Prostate gland (tissue), 2 donors: ENCODE measurements around the gene CDH13. TPM values are rescaled to one million over a fixed set of nuclear protein-coding genes. Genes with fewer than 3 reads are reported as not detected.

Experiments
- DNase-seq: peaks from one replicate; pipeline ENCODE4 v3.0.0-alpha.2; 2019; ENCODE audit warnings: low spot score
- H3K27ac ChIP-seq, 2 donors: fragments of 200-600 bp; sonication (generic); 2 replicates each; pipeline ENCODE4 v1.5.1; 2017 to 2019
- H3K27me3 ChIP-seq: fragments of 200-600 bp; sonication (generic); replicated peaks from 2 replicates; pipeline ENCODE4 v1.5.1; 2019; ENCODE audit not compliant: insufficient read depth
- H3K36me3 ChIP-seq, 2 donors: fragments of 200-600 bp; sonication (generic); 1 replicate in 1 of 2; 2 replicates in 1 of 2; pipeline versions ENCODE4 v1.5.1 to v1.8.1; 2017 to 2019
- H3K4me1 ChIP-seq: fragments of 200-600 bp; sonication (generic); replicated peaks from 2 replicates; pipeline ENCODE4 v1.5.1; 2019
- H3K4me3 ChIP-seq, 2 donors: fragments of 200-600 bp; sonication (generic); 2 replicates each; pipeline ENCODE4 v1.5.1; 2017 to 2019
- H3K9me3 ChIP-seq: fragments of 200-600 bp; sonication (generic); 2 replicates; pipeline ENCODE4 v1.5.1; 2017
- POLR2A ChIP-seq: fragments of 450-650 bp; IDR thresholded peaks from one replicate; pipeline ENCODE4 v1.6.1; 2016; ENCODE audit warnings: antibody characterized with exemption, mild to moderate bottlenecking
- POLR2AphosphoS5 ChIP-seq: sonication (generic); formaldehyde crosslinking; IDR thresholded peaks from one replicate; pipeline ENCODE4 v1.6.1; 2017; ENCODE audit warnings: antibody characterized with exemption
- WGBS: methylation state at CpG from one replicate; pipeline ENCODE4 v1.1.5; 2018; 5-methylcytosine and 5-hydroxymethylcytosine counted together
- intact Hi-C: fragments of 100-400 bp; cut with DNase I; formaldehyde crosslinking; loops from one replicate; pipeline ENCODE4 v1.14.2; 2022
- total RNA-seq, 2 donors: library from RNA; depleted of rRNA; stranded (reverse); fragments of >200 nt; gene quantifications; one replicate each; pipeline ENCODE4 v1.1.0, GENCODE V29; 2016
- TF ChIP-seq, protein P1 (sequence below), 4 experiments: fragments of 200-600 bp in 2 of 4; fragments of 450-650 bp in 2 of 4; sonication (generic) in 2 of 4; IDR thresholded peaks; 1 replicate in 3 of 4; 2 replicates in 1 of 4; pipeline ENCODE4 v1.5.1; 2016 to 2019; ENCODE audit warnings: antibody characterized with exemption in 4 of 4, mild to moderate bottlenecking in 2 of 4, moderate library complexity in 2 of 4

Gene CDH13
- total RNA-seq, 2 donors from 2014 or later: 20.6 to 23.0 TPM

DNA sequence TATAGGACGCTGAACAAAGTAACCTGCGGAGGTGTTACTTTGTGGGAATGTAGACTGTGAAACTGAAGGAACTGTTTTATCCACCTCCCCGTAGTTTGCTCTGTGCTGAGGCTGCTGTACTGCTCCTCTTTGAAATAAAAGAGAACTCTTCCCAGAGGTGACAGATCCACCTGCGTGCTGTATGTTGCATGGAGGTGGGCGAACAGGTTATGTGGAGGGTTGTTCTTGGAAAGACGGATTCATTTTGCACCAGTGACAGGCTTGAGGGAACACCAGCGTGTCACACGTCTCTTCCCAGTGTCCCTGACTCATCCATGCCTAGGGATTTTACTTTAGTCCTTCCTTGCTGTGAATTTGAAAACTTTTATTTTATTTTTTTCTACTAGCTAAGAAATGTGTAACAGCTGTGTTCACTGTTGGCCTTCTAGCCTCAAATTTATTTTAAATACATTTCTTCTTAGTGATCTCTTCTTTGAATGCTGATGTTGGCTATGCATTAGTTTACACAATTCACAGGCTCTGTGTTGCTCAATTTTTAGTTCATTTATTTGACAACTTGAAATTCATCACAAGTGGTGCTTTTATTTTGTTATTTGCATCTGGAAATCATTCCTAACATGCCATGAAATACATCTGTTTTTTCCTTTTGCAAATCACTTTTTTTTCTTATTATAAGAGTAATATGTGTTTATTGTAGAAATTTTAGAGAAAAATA, 512.4 kb downstream of the CDH13 start:
- Histone ChIP-seq H3K36me3 (no peaks in the 10 kb centered on the region), H3K4me1 (no peaks in the 10 kb centered on the region), H3K4me3 (no peak overlapping the region), H3K27me3 (no peaks in the 10 kb centered on the region), H3K27ac (no peak overlapping the region), H3K9me3 (no peaks in the 10 kb centered on the region)
- TF ChIP-seq POLR2AphosphoS5 (no peak), POLR2A (no peak)
- TF ChIP-seq, protein P1, sequence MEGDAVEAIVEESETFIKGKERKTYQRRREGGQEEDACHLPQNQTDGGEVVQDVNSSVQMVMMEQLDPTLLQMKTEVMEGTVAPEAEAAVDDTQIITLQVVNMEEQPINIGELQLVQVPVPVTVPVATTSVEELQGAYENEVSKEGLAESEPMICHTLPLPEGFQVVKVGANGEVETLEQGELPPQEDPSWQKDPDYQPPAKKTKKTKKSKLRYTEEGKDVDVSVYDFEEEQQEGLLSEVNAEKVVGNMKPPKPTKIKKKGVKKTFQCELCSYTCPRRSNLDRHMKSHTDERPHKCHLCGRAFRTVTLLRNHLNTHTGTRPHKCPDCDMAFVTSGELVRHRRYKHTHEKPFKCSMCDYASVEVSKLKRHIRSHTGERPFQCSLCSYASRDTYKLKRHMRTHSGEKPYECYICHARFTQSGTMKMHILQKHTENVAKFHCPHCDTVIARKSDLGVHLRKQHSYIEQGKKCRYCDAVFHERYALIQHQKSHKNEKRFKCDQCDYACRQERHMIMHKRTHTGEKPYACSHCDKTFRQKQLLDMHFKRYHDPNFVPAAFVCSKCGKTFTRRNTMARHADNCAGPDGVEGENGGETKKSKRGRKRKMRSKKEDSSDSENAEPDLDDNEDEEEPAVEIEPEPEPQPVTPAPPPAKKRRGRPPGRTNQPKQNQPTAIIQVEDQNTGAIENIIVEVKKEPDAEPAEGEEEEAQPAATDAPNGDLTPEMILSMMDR (IDR thresholded peaks at IDR 0.05): no peak
- no peak for DNase-seq
- WGBS: 78% methylated on average over 8 of the region's 8 CpGs
- intact Hi-C loops: no loop called here

- no peak overlapping the region for H3K4me3 ChIP-seq
- WGBS: 40% methylated on average over 8 of the region's 8 CpGs
- H3K9me3 ChIP-seq: no peaks in the 10 kb centered on the region
- no peaks in the 10 kb centered on the region for H3K4me1 ChIP-seq
- DNase-seq: no peak
- intact Hi-C loops: no loop called here
- H3K27me3 ChIP-seq: no peaks in the 10 kb centered on the region
- H3K27ac ChIP-seq: no peak overlapping the region
- no peaks in the 10 kb centered on the region for H3K36me3 ChIP-seq
- TF ChIP-seq POLR2AphosphoS5 (no peak), POLR2A (no peak)
- TF ChIP-seq, protein P1 (IDR thresholded peaks at IDR 0.05): no peak
These were observed 517.0 kb downstream of the CDH13 start for GRCh38 chr16:83143788-83144187.

DNA sequence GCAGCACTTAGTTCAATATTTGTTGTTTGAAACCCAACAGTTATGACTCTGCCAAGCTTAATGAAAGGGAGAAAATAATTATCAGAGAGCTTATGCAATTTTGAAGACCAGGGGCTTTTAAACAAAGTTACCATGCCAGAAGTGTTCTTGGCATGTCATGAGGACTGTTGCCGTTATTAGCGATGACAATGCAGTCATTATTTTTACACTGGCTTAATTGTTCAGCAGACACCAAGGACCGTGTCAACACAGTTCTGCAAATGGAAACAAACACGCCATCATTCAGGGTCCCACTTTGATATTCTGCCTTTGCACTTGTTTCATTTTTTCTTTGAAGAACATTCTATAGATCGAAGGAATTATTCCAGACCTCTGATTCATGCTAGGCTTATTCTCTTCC, 518.5 kb downstream of the CDH13 start:
- H3K4me1 ChIP-seq: no peaks in the 10 kb centered on the region
- intact Hi-C loops: no loop called here
- no peaks in the 10 kb centered on the region for H3K27me3 ChIP-seq
- no peak for DNase-seq
- TF ChIP-seq, protein P1 (IDR thresholded peaks at IDR 0.05): no peak
- no peak for TF ChIP-seq POLR2AphosphoS5
- no peak for TF ChIP-seq POLR2A
- no peak overlapping the region for H3K27ac ChIP-seq
- WGBS: 74% methylated on average over 5 of the region's 5 CpGs
- H3K9me3 ChIP-seq: no peaks in the 10 kb centered on the region
- no peak overlapping the region for H3K4me3 ChIP-seq
- H3K36me3 ChIP-seq: no peaks in the 10 kb centered on the region

DNA sequence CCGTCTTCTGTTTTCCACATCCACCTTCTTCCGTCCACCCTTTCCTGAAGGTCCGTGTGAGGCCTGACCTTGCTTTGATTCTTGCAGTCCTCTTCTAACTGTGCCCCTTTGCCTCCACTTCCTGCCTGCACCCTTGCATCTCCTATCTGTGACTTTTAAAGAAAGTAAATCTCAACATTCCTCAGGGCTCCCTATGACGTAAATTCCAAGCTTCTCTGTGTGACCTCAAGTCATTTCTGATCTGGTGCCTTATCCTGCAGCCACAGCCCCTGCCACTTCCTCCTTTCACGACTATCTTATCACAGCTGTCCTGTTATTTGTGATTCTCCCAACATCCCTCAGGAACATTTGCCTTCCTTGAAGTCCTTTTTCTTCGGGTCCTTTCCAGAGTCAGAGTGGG, 520.5 kb downstream of the CDH13 start:
- Histone ChIP-seq H3K36me3 (no peaks in the 10 kb centered on the region), H3K9me3 (no peaks in the 10 kb centered on the region), H3K4me3 (no peak overlapping the region), H3K27ac (no peak overlapping the region), H3K27me3 (no peaks in the 10 kb centered on the region), H3K4me1 (no peaks in the 10 kb centered on the region)
- no peak for DNase-seq
- intact Hi-C loops: no loop called here
- no peak for TF ChIP-seq POLR2AphosphoS5
- no peak for TF ChIP-seq POLR2A
- TF ChIP-seq, protein P1 (IDR thresholded peaks at IDR 0.05): no peak
- WGBS: 82% methylated on average over 6 of the region's 6 CpGs

- TF ChIP-seq POLR2A (no peak), POLR2AphosphoS5 (no peak)
- TF ChIP-seq, protein P1 (IDR thresholded peaks at IDR 0.05): no peak
- Histone ChIP-seq H3K27me3 (no peaks in the 10 kb centered on the region), H3K9me3 (no peaks in the 10 kb centered on the region), H3K27ac (no peak overlapping the region), H3K4me3 (no peak overlapping the region), H3K4me1 (no peaks in the 10 kb centered on the region), H3K36me3 (no peaks in the 10 kb centered on the region)
- intact Hi-C loops: no loop called here
- DNase-seq: no peak
- 81% methylated on average over 15 of the region's 15 CpGs for WGBS
These were observed 531.7 kb downstream of the CDH13 start for GRCh38 chr16:83158320-83158957.
